K562 (cell line): ENCODE measurements around the gene KCTD16. TPM values are rescaled to one million over a fixed set of nuclear protein-coding genes. Genes with fewer than 3 reads are reported as not detected.
A peak's percentile ranks its signal among the peaks of the same experiment; 100 is the strongest.

Experiments used
- ATAC-seq: fragments of 200-7000 bp; cut with Tn5 transposase; 3 replicates; pipeline ENCODE4 v1.9.1; 2020; ENCODE audit warnings: moderate library complexity
- BruUV-seq: library from RNA; stranded (reverse); fragments of 400-500 nt; replicated peaks from 2 replicates; lab custom pipeline; 2021; lab: Mats Ljungman, UMichigan
- CTCF ChIA-PET: fragments of 300-600 bp; formaldehyde crosslinking; extraction: SDS; loops from one replicate; lab custom pipeline; 2021; ENCODE audit warnings: low intra/inter-chr PET ratio; lab: Yijun Ruan, JAX
- POLR2A ChIA-PET: fragments of 300-600, 350-650 bp; sonication (Branson Sonifier 250); formaldehyde crosslinking; extraction: SDS; loops from one replicate; lab custom pipeline; 2021; ENCODE audit warnings: antibody characterized with exemption, inconsistent platforms; lab: Yijun Ruan, JAX
- DNase-seq, 4 experiments: peaks; one replicate each; pipeline versions ENCODE4 v3.0.0 to v3.0.0-alpha.2; 2011 to 2018; ENCODE audit warnings: low spot score in 3 of 4, mixed read lengths in 3 of 4; ENCODE audit errors: extremely low read depth in 1 of 4
- FAIRE-seq: peaks from 2 replicates; lab custom pipeline; 2011; peaks lifted over from hg19 to GRCh38; lab: Jason Lieb, UNC
- H2AFZ ChIP-seq: 2 replicates; pipeline ENCODE4 v1.6.0; 2011; ENCODE audit warnings: low read depth, low read length, control low read depth, inconsistent platforms
- H3K27ac ChIP-seq: fragments of 200-600 bp; 3 replicates; pipeline ENCODE4 v1.8.0; 2011; ENCODE audit warnings: low read depth, mild to moderate bottlenecking, control low read depth, inconsistent platforms, low read length, moderate library complexity, mixed read lengths; ENCODE audit errors: extremely low read depth
- H3K27me3 ChIP-seq, 2 experiments: fragments of 300-600 bp in 1 of 2; 2 replicates in 1 of 2; 3 replicates in 1 of 2; pipeline versions ENCODE4 v1.6.0 to v1.8.0; 2011; ENCODE audit warnings: inconsistent platforms in 2 of 2, low read length in 2 of 2, mild to moderate bottlenecking in 1 of 2, mixed read lengths in 1 of 2, moderate library complexity in 1 of 2; ENCODE audit not compliant: control insufficient read depth in 2 of 2, insufficient read depth in 2 of 2
- H3K36me3 ChIP-seq: fragments of 300-600 bp; 3 replicates; pipeline ENCODE4 v1.8.0; 2011; ENCODE audit warnings: mild to moderate bottlenecking, low read length, inconsistent platforms; ENCODE audit not compliant: control insufficient read depth, insufficient read depth
- H3K4me1 ChIP-seq, 2 experiments: fragments of 200-600 bp in 1 of 2; replicated peaks in 1 of 2; 2 replicates in 1 of 2; 3 replicates in 1 of 2; pipeline versions ENCODE4 v1.5.1 to v1.8.0; 2011; ENCODE audit warnings: inconsistent platforms in 2 of 2, low read length in 2 of 2, mild to moderate bottlenecking in 1 of 2, mixed read lengths in 1 of 2, moderate library complexity in 1 of 2; ENCODE audit not compliant: control insufficient read depth in 2 of 2, insufficient read depth in 2 of 2
- H3K4me2 ChIP-seq: 2 replicates; pipeline ENCODE4 v1.6.1; 2011; ENCODE audit warnings: low read length, control low read depth, inconsistent platforms, mixed read lengths; ENCODE audit not compliant: insufficient read depth
- H3K4me3 ChIP-seq: fragments of 200-600 bp; sonication (generic), shearing (Covaris generic); 2 replicates; pipeline ENCODE4 v1.5.1; 2016; ENCODE audit warnings: control low read depth, inconsistent platforms
- H3K79me2 ChIP-seq: fragments of 200-600 bp; 3 replicates; pipeline ENCODE4 v1.8.0; 2011; ENCODE audit warnings: low read length, inconsistent platforms; ENCODE audit not compliant: control insufficient read depth, insufficient read depth
- H3K9ac ChIP-seq, 2 experiments: 2 replicates each; pipeline versions ENCODE4 v1.6.0 to v1.6.1; 2011; ENCODE audit warnings: low read depth in 2 of 2, low read length in 2 of 2, control low read depth in 1 of 2, inconsistent platforms in 1 of 2, mild to moderate bottlenecking in 1 of 2, mixed read lengths in 1 of 2; ENCODE audit not compliant: insufficient read depth in 1 of 2
- H3K9me1 ChIP-seq: one replicate; pipeline ENCODE4 v1.6.0; 2011; ENCODE audit warnings: inconsistent platforms, mild to moderate bottlenecking, low read length, moderate library complexity; ENCODE audit not compliant: control insufficient read depth, insufficient read depth
- H3K9me3 ChIP-seq: replicated peaks from 2 replicates; pipeline ENCODE4 v1.5.1; 2011; ENCODE audit warnings: low read depth, low read length, inconsistent platforms; ENCODE audit not compliant: control insufficient read depth, insufficient read depth
- H4K20me1 ChIP-seq: replicated peaks from 2 replicates; pipeline ENCODE4 v1.6.1; 2011; ENCODE audit warnings: low read length, inconsistent platforms, mixed read lengths; ENCODE audit not compliant: control insufficient read depth, insufficient read depth
- BACH1 ChIP-seq: fragments of 200-800 bp; sonication (Bioruptor generic); IDR thresholded peaks from 2 replicates; pipeline ENCODE4 v1.6.1; 2016; ENCODE audit warnings: missing genetic modification characterization, missing compliant biosample characterization
- BRCA1 ChIP-seq, 2 experiments: fragments of 450-650 bp in 1 of 2; sonication (generic) in 1 of 2; formaldehyde crosslinking in 1 of 2; IDR thresholded peaks; 2 replicates each; pipeline versions ENCODE4 v1.5.0 to v1.6.1; 2017 to 2020; ENCODE audit warnings: mild to moderate bottlenecking in 1 of 2, missing genetic modification reagents in 1 of 2
- CEBPG ChIP-seq, 3 experiments: fragments of 200-800 bp in 1 of 3; sonication (Bioruptor generic) in 1 of 3; sonication (generic) in 1 of 3; formaldehyde crosslinking in 1 of 3; IDR thresholded peaks in 2 of 3; conservative IDR thresholded peaks in 1 of 3; 2 replicates each; pipeline versions ENCODE4 v1.6.1 to v1.8.0; 2016 to 2022; ENCODE audit warnings: missing compliant biosample characterization in 2 of 3, missing genetic modification characterization in 2 of 3, mild to moderate bottlenecking in 1 of 3, missing genetic modification reagents in 1 of 3
- CREM ChIP-seq: IDR thresholded peaks from 2 replicates; pipeline ENCODE4 v1.6.1; 2014; ENCODE audit warnings: antibody characterized with exemption, low read depth
- E2F6 ChIP-seq, 2 experiments: IDR thresholded peaks; 2 replicates each; pipeline ENCODE4 v1.6.1; 2011; ENCODE audit warnings: borderline replicate concordance in 1 of 2, control low read depth in 1 of 2, low read depth in 1 of 2, low read length in 1 of 2, mild to moderate bottlenecking in 1 of 2, mixed read lengths in 1 of 2, moderate library complexity in 1 of 2; ENCODE audit not compliant: insufficient read depth in 1 of 2, insufficient read length in 1 of 2, poor library complexity in 1 of 2, severe bottlenecking in 1 of 2; ENCODE audit errors: extremely low read depth in 1 of 2
- JUN ChIP-seq, 2 experiments: sonication (generic) in 1 of 2; formaldehyde crosslinking in 1 of 2; IDR thresholded peaks; 2 replicates each; pipeline versions ENCODE4 v1.6.1 to v1.8.0; 2012 to 2022; ENCODE audit warnings: borderline replicate concordance in 2 of 2, mild to moderate bottlenecking in 2 of 2, improper control_type of control experiment in 1 of 2, low read depth in 1 of 2, low read length in 1 of 2, missing genetic modification reagents in 1 of 2
- JUNB ChIP-seq: fragments of 450-650 bp; formaldehyde crosslinking; conservative IDR thresholded peaks from 2 replicates; pipeline ENCODE4 v1.4.0; 2020; ENCODE audit warnings: mild to moderate bottlenecking
- MAFG ChIP-seq: fragments of 450-650 bp; conservative IDR thresholded peaks from 2 replicates; pipeline ENCODE4 v1.6.1; 2016; ENCODE audit warnings: missing genetic modification characterization, missing compliant biosample characterization
- MTA1 ChIP-seq: fragments of 450-650 bp; IDR thresholded peaks from 2 replicates; pipeline ENCODE4 v1.6.1; 2017; ENCODE audit warnings: borderline replicate concordance
- NFYB ChIP-seq: IDR thresholded peaks from 2 replicates; pipeline ENCODE4 v1.6.1; 2011; ENCODE audit warnings: mild to moderate bottlenecking, moderate library complexity; ENCODE audit not compliant: insufficient read length; ENCODE audit errors: extremely low read depth
- NONO ChIP-seq, 2 experiments: fragments of 200-400 bp in 1 of 2; fragments of 450-650 bp in 1 of 2; formaldehyde crosslinking in 1 of 2; IDR thresholded peaks; 2 replicates each; pipeline ENCODE4 v1.6.1; 2017; ENCODE audit warnings: low read depth in 2 of 2, mild to moderate bottlenecking in 2 of 2, moderate library complexity in 2 of 2, low read length in 1 of 2
- SLC30A9 ChIP-seq: fragments of 250-450 bp; sonication (Bioruptor Pico); IDR thresholded peaks from 2 replicates; pipeline ENCODE4 v1.8.0; 2022; ENCODE audit warnings: mild to moderate bottlenecking, moderate library complexity
- TAF15 ChIP-seq: fragments of 200-400 bp; formaldehyde crosslinking; IDR thresholded peaks from 2 replicates; pipeline ENCODE4 v1.6.1; 2017; ENCODE audit warnings: mild to moderate bottlenecking, low read depth, low read length, moderate library complexity
- YY1 ChIP-seq, 3 experiments: IDR thresholded peaks; 2 replicates each; pipeline ENCODE4 v1.6.1; 2011; ENCODE audit warnings: low read length in 2 of 3, mild to moderate bottlenecking in 2 of 3, moderate library complexity in 2 of 3, borderline replicate concordance in 1 of 3, control low read depth in 1 of 3, low read depth in 1 of 3; ENCODE audit not compliant: insufficient read depth in 3 of 3, insufficient replicate concordance in 2 of 3, control insufficient read depth in 1 of 3, insufficient read length in 1 of 3; ENCODE audit errors: extremely low read depth in 1 of 3
- ZFP1 ChIP-seq: fragments of 450-650 bp; formaldehyde crosslinking; IDR thresholded peaks from 2 replicates; pipeline ENCODE4 v1.4.0; 2020; ENCODE audit warnings: mild to moderate bottlenecking, mixed read lengths
- ZNF507 ChIP-seq: conservative IDR thresholded peaks from 2 replicates; pipeline ENCODE4 v1.6.1; 2017; ENCODE audit warnings: missing genetic modification characterization, missing compliant biosample characterization
- WGBS: fragments of 100-300 bp; shearing (Covaris generic); methylation state at CpG from one replicate; pipeline ENCODE4 v1.1.6; 2016; ENCODE audit warnings: low coverage, mixed read lengths; ENCODE audit not compliant: insufficient coverage; ENCODE audit errors: missing lambda C conversion rate; 5-methylcytosine and 5-hydroxymethylcytosine counted together
- in situ Hi-C: fragments of 300-500 bp; cut with MboI; formaldehyde crosslinking; loops from 4 replicates; pipeline ENCODE4 v1.15.0; 2018; ENCODE audit warnings: inconsistent platforms, mixed read lengths
- intact Hi-C: fragments of 100-400 bp; cut with micrococcal nuclease; formaldehyde crosslinking; loops from 2 replicates; pipeline ENCODE4 v1.14.2; 2022
- polyA plus RNA-seq, 8 experiments: library from polyadenylated mRNA; depleted of rRNA in 4 of 8; stranded (reverse) in 5 of 8; unstranded in 3 of 8; fragments of >200 nt; fragmentation: Nextera tagmentation in 2 of 8; fragmentation: Illumina TruSeq in 1 of 8; extraction: Ambion mirVana in 2 of 8; extraction: Trizol in 1 of 8; gene quantifications; 2 replicates each; pipeline versions ENCODE4 v1.2.1 to v1.2.3, GENCODE V29; 2011 to 2014; ENCODE audit warnings: inconsistent platforms in 1 of 8, missing spikeins in 1 of 8
- total RNA-seq, 7 experiments: library from RNA; depleted of rRNA in 6 of 7; stranded (reverse); fragments of >200 nt in 6 of 7; fragmentation: Illumina TruSeq in 2 of 7; extraction: Trizol in 2 of 7; gene quantifications; 2 replicates each; pipeline versions ENCODE4 v1.2.1 to v1.2.3, GENCODE V29; 2011 to 2021; ENCODE audit warnings: low replicate concordance in 1 of 7
- TF ChIP-seq, protein P1 (sequence below), 3 experiments: IDR thresholded peaks in 2 of 3; conservative IDR thresholded peaks in 1 of 3; 2 replicates each; pipeline ENCODE4 v1.5.1; 2011 to 2012; ENCODE audit warnings: low read length in 3 of 3, mild to moderate bottlenecking in 3 of 3, control low read depth in 2 of 3, improper control_type of control experiment in 1 of 3, inconsistent platforms in 1 of 3, low read depth in 1 of 3, mixed read lengths in 1 of 3, moderate library complexity in 1 of 3; ENCODE audit not compliant: insufficient read depth in 2 of 3

KCTD16 gene
- total and polyA plus RNA-seq, 9 of the 15 experiments (the other 6 are each of a cell fraction or from before 2014, with no cell fraction given): 0.04 TPM; not detected in 8

- Histone ChIP-seq H2AFZ (no peak overlapping the region), H3K79me2 (no peaks in the 10 kb centered on the region), H3K9me1 (no peaks in the 10 kb centered on the region), H3K27me3 (0 out of 5 replicates have a peak, but pooled peaks cover 0 to 3% of the 10 kb centered on the region in 2 experiments), H3K9me3 (no peaks in the 10 kb centered on the region), H3K4me3 (no peak overlapping the region), H4K20me1 (no peaks in the 10 kb centered on the region), H3K9ac (no peak overlapping the region), H3K36me3 (no peaks in the 10 kb centered on the region), H3K27ac (no peak overlapping the region), H3K4me2 (no peak overlapping the region), H3K4me1 (no peaks in the 10 kb centered on the region)
- intact Hi-C loops: no loop called here
- ChIA-PET POLR2A (interaction anchor here (0.9 kb wide), 1 partner anchor 11 kb away, joined by 3 read pairs; no protein-coding TSS in a partner anchor), CTCF (no interaction called here)
- in situ Hi-C loops: no loop called here
- FAIRE-seq: no peak
- DNase-seq: peak; percentile 15 to 23 (median 19)
- WGBS: 0% methylated on average over 3 of the region's 3 CpGs
- ATAC-seq: peak; percentile 83
- no TSS peak for BruUV-seq
- TF ChIP-seq NFYB (no peak), ZNF507 (tag) (no peak), NONO (IDR thresholded peaks at IDR 0.05; ENCODE audit: low read depth in 2 of 2, low read length in 1 of 2) (no peak), YY1 (IDR thresholded peaks at IDR 0.05; ENCODE audit: borderline replicate concordance in 1 of 3, control insufficient read depth in 1 of 3, extremely low read depth in 1 of 3, insufficient read depth in 3 of 3, insufficient read length in 1 of 3, insufficient replicate concordance in 2 of 3, low read depth in 1 of 3, low read length in 2 of 3) (no peak), ZFP1 (CRISPR knock-in tag) (no peak), MAFG (tag) (0 out of 2 replicates have a peak, but pooled peaks have one; percentile 3), JUNB (no peak), CREM (peak; percentile 57), BACH1 (tag) (no peak), MTA1 (no peak), JUN (IDR thresholded peaks at IDR 0.05; ENCODE audit: borderline replicate concordance, low read depth, low read length) (no peak), JUN (CRISPR knock-in tag; IDR thresholded peaks at IDR 0.05; ENCODE audit: borderline replicate concordance) (no peak), SLC30A9 (CRISPR knock-in tag) (no peak), CEBPG (CRISPR knock-in tag; IDR thresholded peaks at IDR 0.05) (no peak), CEBPG (tag; conservative IDR thresholded peaks at IDR 0.05 in 1 of 2, IDR thresholded peaks at IDR 0.05 in 1 of 2) (0 out of 4 replicates have a peak, but pooled peaks have one; percentile 12 to 13), E2F6 (IDR thresholded peaks at IDR 0.05; ENCODE audit: borderline replicate concordance in 1 of 2, extremely low read depth in 1 of 2, insufficient read depth in 1 of 2, insufficient read length in 1 of 2, low read depth in 1 of 2, low read length in 1 of 2, poor library complexity in 1 of 2, severe bottlenecking in 1 of 2) (no peak), BRCA1 (IDR thresholded peaks at IDR 0.05) (no peak), BRCA1 (CRISPR knock-in tag; IDR thresholded peaks at IDR 0.05) (no peak), TAF15 (no peak)
- TF ChIP-seq, protein P1, sequence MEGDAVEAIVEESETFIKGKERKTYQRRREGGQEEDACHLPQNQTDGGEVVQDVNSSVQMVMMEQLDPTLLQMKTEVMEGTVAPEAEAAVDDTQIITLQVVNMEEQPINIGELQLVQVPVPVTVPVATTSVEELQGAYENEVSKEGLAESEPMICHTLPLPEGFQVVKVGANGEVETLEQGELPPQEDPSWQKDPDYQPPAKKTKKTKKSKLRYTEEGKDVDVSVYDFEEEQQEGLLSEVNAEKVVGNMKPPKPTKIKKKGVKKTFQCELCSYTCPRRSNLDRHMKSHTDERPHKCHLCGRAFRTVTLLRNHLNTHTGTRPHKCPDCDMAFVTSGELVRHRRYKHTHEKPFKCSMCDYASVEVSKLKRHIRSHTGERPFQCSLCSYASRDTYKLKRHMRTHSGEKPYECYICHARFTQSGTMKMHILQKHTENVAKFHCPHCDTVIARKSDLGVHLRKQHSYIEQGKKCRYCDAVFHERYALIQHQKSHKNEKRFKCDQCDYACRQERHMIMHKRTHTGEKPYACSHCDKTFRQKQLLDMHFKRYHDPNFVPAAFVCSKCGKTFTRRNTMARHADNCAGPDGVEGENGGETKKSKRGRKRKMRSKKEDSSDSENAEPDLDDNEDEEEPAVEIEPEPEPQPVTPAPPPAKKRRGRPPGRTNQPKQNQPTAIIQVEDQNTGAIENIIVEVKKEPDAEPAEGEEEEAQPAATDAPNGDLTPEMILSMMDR (IDR thresholded peaks at IDR 0.05 in 2 of 3, conservative IDR thresholded peaks at IDR 0.05 in 1 of 3; ENCODE audit: insufficient read depth in 2 of 3, low read depth in 1 of 3, low read length in 3 of 3): peak; percentile 22 to 49 (median 23); a peak in 2 of 6 replicates
These were observed 21.3 kb downstream of the KCTD16 start for GRCh38 chr5:144191998-144192397.
